ENCODE results near the gene EIF2S1. TPM values are rescaled to one million over a fixed set of nuclear protein-coding genes. Genes with fewer than 3 reads are reported as not detected.

The EIF2S1 gene
- total and polyA plus RNA-seq, 2 of the 13 experiments (the other 11 are each of a cell fraction or from before 2014, with no cell fraction given), result 49.1 to 246 TPM

DNA sequence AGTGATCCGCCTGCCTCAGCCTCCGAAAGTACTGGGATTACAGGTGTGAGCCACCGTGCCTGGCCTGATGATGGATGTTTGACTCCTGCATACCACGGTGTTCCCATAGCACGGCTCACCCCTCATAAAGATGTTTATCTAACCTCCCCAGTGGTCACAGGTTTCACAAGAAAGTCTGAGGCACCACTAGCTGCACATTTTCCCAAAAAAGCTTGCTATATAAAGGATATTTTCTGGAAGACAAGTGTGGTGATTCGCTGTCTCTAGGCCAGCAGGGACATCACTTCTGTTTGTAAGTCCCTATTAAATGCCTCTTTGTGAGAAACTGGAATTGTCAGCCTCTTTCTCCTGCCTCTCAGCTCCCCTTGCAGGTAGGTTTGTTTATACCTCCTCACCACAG lies 33.6 kb downstream of the EIF2S1 start:
- H3K9me3 ChIP-seq (ENCODE audit: low read length), result no peaks in the 10 kb centered on the region
- no TSS peak for BruUV-seq (replicated peaks)
- POLR2A ChIA-PET, result no interaction called here
- TF ChIP-seq, protein P1, sequence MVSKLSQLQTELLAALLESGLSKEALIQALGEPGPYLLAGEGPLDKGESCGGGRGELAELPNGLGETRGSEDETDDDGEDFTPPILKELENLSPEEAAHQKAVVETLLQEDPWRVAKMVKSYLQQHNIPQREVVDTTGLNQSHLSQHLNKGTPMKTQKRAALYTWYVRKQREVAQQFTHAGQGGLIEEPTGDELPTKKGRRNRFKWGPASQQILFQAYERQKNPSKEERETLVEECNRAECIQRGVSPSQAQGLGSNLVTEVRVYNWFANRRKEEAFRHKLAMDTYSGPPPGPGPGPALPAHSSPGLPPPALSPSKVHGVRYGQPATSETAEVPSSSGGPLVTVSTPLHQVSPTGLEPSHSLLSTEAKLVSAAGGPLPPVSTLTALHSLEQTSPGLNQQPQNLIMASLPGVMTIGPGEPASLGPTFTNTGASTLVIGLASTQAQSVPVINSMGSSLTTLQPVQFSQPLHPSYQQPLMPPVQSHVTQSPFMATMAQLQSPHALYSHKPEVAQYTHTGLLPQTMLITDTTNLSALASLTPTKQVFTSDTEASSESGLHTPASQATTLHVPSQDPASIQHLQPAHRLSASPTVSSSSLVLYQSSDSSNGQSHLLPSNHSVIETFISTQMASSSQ (IDR thresholded peaks at IDR 0.05; ENCODE audit: low read depth), result no peak
- TF ChIP-seq, protein P1 (CRISPR knock-in tag; IDR thresholded peaks at IDR 0.05; ENCODE audit: borderline replicate concordance), result no peak
- TF ChIP-seq ZNF572 (CRISPR knock-in tag; IDR thresholded peaks at IDR 0.05), result no peak
- no peak for TF ChIP-seq ZNF839 (CRISPR knock-in tag; IDR thresholded peaks at IDR 0.05; ENCODE audit: borderline replicate concordance)
- TF ChIP-seq ZKSCAN5 (CRISPR knock-in tag; IDR thresholded peaks at IDR 0.05), result no peak
- no peak for TF ChIP-seq KLF15 (CRISPR knock-in tag; IDR thresholded peaks at IDR 0.05; ENCODE audit: borderline replicate concordance)
- TF ChIP-seq ZNF335 (CRISPR knock-in tag; IDR thresholded peaks at IDR 0.05), result no peak
- no peak for TF ChIP-seq NRL (CRISPR knock-in tag; IDR thresholded peaks at IDR 0.05; ENCODE audit: borderline replicate concordance)
- no peak for TF ChIP-seq FOXK1 (CRISPR knock-in tag; IDR thresholded peaks at IDR 0.05; ENCODE audit: borderline replicate concordance, low read depth)
- no peak for TF ChIP-seq ZNF850 (CRISPR knock-in tag; conservative IDR thresholded peaks at IDR 0.05)
- TF ChIP-seq, protein P2, sequence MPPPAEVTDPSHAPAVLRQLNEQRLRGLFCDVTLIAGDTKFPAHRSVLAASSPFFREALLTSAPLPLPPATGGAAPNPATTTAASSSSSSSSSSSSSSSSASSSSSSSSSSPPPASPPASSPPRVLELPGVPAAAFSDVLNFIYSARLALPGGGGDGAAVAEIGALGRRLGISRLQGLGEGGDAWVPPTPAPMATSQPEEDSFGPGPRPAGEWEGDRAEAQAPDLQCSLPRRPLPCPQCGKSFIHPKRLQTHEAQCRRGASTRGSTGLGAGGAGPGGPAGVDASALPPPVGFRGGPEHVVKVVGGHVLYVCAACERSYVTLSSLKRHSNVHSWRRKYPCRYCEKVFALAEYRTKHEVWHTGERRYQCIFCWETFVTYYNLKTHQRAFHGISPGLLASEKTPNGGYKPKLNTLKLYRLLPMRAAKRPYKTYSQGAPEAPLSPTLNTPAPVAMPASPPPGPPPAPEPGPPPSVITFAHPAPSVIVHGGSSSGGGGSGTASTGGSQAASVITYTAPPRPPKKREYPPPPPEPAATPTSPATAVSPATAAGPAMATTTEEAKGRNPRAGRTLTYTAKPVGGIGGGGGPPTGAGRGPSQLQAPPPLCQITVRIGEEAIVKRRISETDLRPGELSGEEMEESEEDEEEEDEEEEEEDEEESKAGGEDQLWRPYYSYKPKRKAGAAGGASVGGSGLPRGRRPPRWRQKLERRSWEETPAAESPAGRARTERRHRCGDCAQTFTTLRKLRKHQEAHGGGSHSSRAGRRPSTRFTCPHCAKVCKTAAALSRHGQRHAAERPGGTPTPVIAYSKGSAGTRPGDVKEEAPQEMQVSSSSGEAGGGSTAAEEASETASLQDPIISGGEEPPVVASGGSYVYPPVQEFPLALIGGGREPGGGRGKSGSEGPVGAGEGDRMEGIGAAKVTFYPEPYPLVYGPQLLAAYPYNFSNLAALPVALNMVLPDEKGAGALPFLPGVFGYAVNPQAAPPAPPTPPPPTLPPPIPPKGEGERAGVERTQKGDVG (CRISPR knock-in tag; IDR thresholded peaks at IDR 0.05; ENCODE audit: borderline replicate concordance), result no peak
- TF ChIP-seq ZNF607 (CRISPR knock-in tag; IDR thresholded peaks at IDR 0.05; ENCODE audit: borderline replicate concordance), result no peak
- TF ChIP-seq ZZZ3 (CRISPR knock-in tag; IDR thresholded peaks at IDR 0.05; ENCODE audit: borderline replicate concordance), result no peak
- FAIRE-seq (no peak), ATAC-seq (no peak), DNase-seq (ENCODE audit: low spot score) (no peak)
- H3K9ac ChIP-seq (ENCODE audit: insufficient read depth, low read depth, low read length), result no peak overlapping the region
- no peaks in the 10 kb centered on the region for H3K79me2 ChIP-seq (ENCODE audit: insufficient read depth, low read length)
- H3K27me3 ChIP-seq (ENCODE audit: control insufficient read depth in 1 of 2, insufficient read depth in 2 of 2, low read length in 2 of 2), result no peaks in the 10 kb centered on the region; a peak in 1 of 5 replicates
- no peaks in the 10 kb centered on the region for H4K20me1 ChIP-seq (ENCODE audit: insufficient read depth, low read length)
- CTCF ChIA-PET (ENCODE audit: low intra/inter-chr PET ratio, low total read pairs), result no interaction called here
- no peak overlapping the region for H3K4me3 ChIP-seq (replicated peaks in 1 of 3; ENCODE audit: insufficient read depth in 1 of 3, low read depth in 2 of 3, low read length in 3 of 3)
- H3K4me1 ChIP-seq (ENCODE audit: insufficient read depth, low read length), result peaks cover 55% of the 10 kb centered on the region
- intact Hi-C loops (cut with micrococcal nuclease; ENCODE audit: unreplicated experiment) (no loop called here), in situ Hi-C loops (cut with HindIII; ENCODE audit: extremely low pct_ligation_motif_present, low pct_unique_long_range_greater_than_20kb) (no loop called here)
- no peak overlapping the region for H3K27ac ChIP-seq (ENCODE audit: extremely low read length, insufficient read depth, low read length)
- no peaks in the 10 kb centered on the region for H3K36me3 ChIP-seq (replicated peaks in 1 of 2; ENCODE audit: control insufficient read depth in 1 of 2, insufficient read depth in 2 of 2, low read length in 2 of 2)
- no peak overlapping the region for H2AFZ ChIP-seq (ENCODE audit: low read length)
- 10% methylated on average over 1 of the region's 6 CpGs for WGBS (ENCODE audit: low lambda C conversion rate)
- no peak overlapping the region for H3K4me2 ChIP-seq (ENCODE audit: low read depth, low read length)
